HEK293T (cell line): ENCODE data around the gene SERGEF.

ENCODE experiments used
- CTCF ChIA-PET: fragments of 350-600 bp; formaldehyde crosslinking; extraction: SDS; loops from one replicate; lab custom pipeline; 2021; ENCODE audit warnings: antibody characterized with exemption, inconsistent platforms; lab: Yijun Ruan, JAX
- POLR2A ChIA-PET: fragments of 350-600 bp; formaldehyde crosslinking; extraction: SDS; loops from one replicate; lab custom pipeline; 2020; ENCODE audit warnings: antibody characterized with exemption, inconsistent platforms; lab: Yijun Ruan, JAX
- DNase-seq: peaks from one replicate; pipeline ENCODE4 v3.0.0; 2012; ENCODE audit warnings: mixed read lengths; ENCODE audit errors: extremely low spot score
- ARNT ChIP-seq: fragments of 450-650 bp; IDR thresholded peaks from 2 replicates; pipeline ENCODE4 v1.6.1; 2017; ENCODE audit warnings: mild to moderate bottlenecking
- BHLHE40 ChIP-seq: fragments of 450-650 bp; IDR thresholded peaks from 2 replicates; pipeline ENCODE4 v1.6.1; 2016; ENCODE audit warnings: mild to moderate bottlenecking, moderate library complexity, borderline replicate concordance
- CTBP1 ChIP-seq: fragments of 450-650 bp; IDR thresholded peaks from 2 replicates; pipeline ENCODE4 v1.6.1; 2016; ENCODE audit warnings: borderline replicate concordance
- ELF4 ChIP-seq: fragments of 450-650 bp; IDR thresholded peaks from 2 replicates; pipeline ENCODE4 v1.6.1; 2017; ENCODE audit warnings: antibody characterized with exemption
- FOXA1 ChIP-seq: fragments of 450-650 bp; IDR thresholded peaks from 2 replicates; pipeline ENCODE4 v1.6.1; 2016; ENCODE audit warnings: mild to moderate bottlenecking
- FOXK2 ChIP-seq: fragments of 450-650 bp; IDR thresholded peaks from 2 replicates; pipeline ENCODE4 v1.6.1; 2016; ENCODE audit warnings: mild to moderate bottlenecking
- FOXM1 ChIP-seq: fragments of 450-650 bp; IDR thresholded peaks from 2 replicates; pipeline ENCODE4 v1.6.1; 2017; ENCODE audit warnings: mild to moderate bottlenecking, borderline replicate concordance
- HDGF ChIP-seq: fragments of 450-650 bp; IDR thresholded peaks from 2 replicates; pipeline ENCODE4 v1.6.1; 2017; ENCODE audit warnings: antibody characterized with exemption, borderline replicate concordance
- L3MBTL2 ChIP-seq: fragments of 450-650 bp; conservative IDR thresholded peaks from 2 replicates; pipeline ENCODE4 v1.6.1; 2016; ENCODE audit warnings: mild to moderate bottlenecking
- LEF1 ChIP-seq: fragments of 450-650 bp; IDR thresholded peaks from 2 replicates; pipeline ENCODE4 v1.6.1; 2017; ENCODE audit warnings: mild to moderate bottlenecking, borderline replicate concordance
- NFRKB ChIP-seq: fragments of 450-650 bp; IDR thresholded peaks from 2 replicates; pipeline ENCODE4 v1.6.1; 2016; ENCODE audit warnings: mild to moderate bottlenecking, moderate library complexity
- SP1 ChIP-seq: fragments of 450-650 bp; IDR thresholded peaks from 2 replicates; pipeline ENCODE4 v1.6.1; 2017
- SUZ12 ChIP-seq: fragments of 450-650 bp; IDR thresholded peaks from 2 replicates; pipeline ENCODE4 v1.6.1; 2016; ENCODE audit warnings: mild to moderate bottlenecking
- TARDBP ChIP-seq: fragments of 450-650 bp; IDR thresholded peaks from 2 replicates; pipeline ENCODE4 v1.6.1; 2016
- ZNF384 ChIP-seq: fragments of 450-650 bp; IDR thresholded peaks from 2 replicates; pipeline ENCODE4 v1.6.1; 2016
- TF ChIP-seq, protein P1 (sequence below): fragments of 450-650 bp; IDR thresholded peaks from 2 replicates; pipeline ENCODE4 v1.6.1; 2016

SERGEF gene

DNA sequence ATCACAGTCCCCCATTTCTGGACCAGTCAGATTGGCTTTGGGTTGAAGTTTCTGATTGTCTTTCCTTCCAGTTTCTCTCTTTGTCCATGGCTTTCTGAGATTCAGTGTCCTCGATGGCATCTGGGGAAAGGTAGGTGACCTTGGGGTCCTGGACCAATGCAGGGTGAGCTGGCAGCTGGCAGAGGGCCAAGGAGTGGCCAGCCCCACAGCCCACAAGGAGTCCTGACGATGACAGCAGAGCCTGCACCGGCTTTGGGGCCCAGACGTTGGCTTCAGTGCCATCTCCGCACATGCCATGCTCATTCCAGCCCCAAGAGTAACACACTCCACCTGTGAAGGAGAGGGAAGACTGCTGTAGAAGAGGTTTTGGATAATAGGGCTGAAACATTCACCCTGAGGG, 224.8 kb downstream of the SERGEF start:
- ChIA-PET POLR2A (no interaction called here), CTCF (no interaction called here)
- no peak for DNase-seq
- TF ChIP-seq ELF4 (no peak), FOXA1 (no peak), SP1 (no peak), SUZ12 (no peak), FOXK2 (no peak), FOXM1 (no peak), LEF1 (no peak), ARNT (no peak), BHLHE40 (no peak), L3MBTL2 (no peak), NFRKB (no peak), CTBP1 (no peak), TARDBP (no peak), HDGF (no peak), ZNF384 (no peak)
- TF ChIP-seq, protein P1, sequence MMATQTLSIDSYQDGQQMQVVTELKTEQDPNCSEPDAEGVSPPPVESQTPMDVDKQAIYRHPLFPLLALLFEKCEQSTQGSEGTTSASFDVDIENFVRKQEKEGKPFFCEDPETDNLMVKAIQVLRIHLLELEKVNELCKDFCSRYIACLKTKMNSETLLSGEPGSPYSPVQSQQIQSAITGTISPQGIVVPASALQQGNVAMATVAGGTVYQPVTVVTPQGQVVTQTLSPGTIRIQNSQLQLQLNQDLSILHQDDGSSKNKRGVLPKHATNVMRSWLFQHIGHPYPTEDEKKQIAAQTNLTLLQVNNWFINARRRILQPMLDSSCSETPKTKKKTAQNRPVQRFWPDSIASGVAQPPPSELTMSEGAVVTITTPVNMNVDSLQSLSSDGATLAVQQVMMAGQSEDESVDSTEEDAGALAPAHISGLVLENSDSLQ, result no peak

DNA sequence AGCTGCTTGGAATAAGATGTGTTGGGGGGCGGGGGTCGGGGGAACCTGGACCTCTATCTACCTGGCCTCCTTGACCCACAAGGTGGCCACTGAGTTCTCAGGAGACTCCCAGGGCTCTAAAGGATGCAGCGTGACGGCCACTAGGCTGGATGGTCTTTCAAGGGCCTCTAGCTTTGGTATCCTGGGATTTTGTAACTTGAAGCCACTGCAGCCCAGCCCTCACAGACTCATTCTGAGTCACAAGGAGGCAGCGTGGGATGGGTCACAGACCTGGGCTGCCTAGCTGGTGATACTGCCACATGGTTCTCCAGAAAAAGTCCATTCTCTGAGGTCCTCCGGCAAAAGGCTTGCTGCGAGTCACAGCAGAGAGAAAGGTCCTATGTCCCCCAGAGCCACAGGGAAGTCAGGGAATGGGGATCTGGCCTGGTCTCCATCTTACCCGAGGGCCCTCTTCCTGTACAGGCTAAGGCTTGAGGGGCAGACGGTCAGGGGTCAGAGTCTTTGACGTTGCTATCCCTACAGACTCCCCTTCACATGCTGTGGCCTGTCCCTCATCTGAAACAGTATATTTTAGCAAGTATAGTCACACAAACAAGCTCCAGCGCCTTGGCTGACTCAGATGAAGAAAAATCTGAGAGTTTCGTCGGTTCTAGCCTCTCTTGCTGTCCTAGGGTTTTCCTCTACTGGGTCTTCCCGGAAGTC, 225.9 kb downstream of the SERGEF start:
- TF ChIP-seq BHLHE40 (no peak), FOXK2 (no peak), HDGF (no peak)
- CTCF ChIA-PET, result interaction anchor here (1.1 kb wide), 1 partner anchor 56 kb away, joined by 3 read pairs; no protein-coding TSS in a partner anchor
- DNase-seq, result no peak
- POLR2A ChIA-PET, result no interaction called here

DNA sequence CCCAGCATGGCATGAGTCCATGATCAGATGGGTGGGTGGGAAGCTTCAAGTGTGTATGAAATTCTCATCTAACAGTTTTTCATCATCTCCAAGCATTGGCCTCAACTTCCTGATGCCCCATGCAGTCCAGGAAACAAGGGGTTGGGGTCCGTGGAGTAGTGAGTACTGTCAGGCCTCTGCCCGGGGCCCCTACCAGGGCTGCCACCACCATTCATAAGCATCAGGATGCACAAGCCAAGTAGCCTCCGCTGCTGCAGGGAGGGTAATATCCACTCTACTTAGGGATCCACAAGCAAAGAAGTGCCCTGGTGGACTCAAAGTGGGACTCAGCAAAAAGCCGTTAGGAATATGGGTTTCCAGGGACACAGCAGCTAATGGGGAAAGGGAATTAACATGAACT, 229.0 kb downstream of the SERGEF start:
- POLR2A ChIA-PET, result no interaction called here
- no peak for TF ChIP-seq FOXA1
- no peak for TF ChIP-seq NFRKB
- TF ChIP-seq LEF1, result no peak
- no peak for TF ChIP-seq L3MBTL2
- TF ChIP-seq, protein P1, result no peak
- no peak for TF ChIP-seq ARNT
- no peak for DNase-seq
- CTCF ChIA-PET, result no interaction called here

DNA sequence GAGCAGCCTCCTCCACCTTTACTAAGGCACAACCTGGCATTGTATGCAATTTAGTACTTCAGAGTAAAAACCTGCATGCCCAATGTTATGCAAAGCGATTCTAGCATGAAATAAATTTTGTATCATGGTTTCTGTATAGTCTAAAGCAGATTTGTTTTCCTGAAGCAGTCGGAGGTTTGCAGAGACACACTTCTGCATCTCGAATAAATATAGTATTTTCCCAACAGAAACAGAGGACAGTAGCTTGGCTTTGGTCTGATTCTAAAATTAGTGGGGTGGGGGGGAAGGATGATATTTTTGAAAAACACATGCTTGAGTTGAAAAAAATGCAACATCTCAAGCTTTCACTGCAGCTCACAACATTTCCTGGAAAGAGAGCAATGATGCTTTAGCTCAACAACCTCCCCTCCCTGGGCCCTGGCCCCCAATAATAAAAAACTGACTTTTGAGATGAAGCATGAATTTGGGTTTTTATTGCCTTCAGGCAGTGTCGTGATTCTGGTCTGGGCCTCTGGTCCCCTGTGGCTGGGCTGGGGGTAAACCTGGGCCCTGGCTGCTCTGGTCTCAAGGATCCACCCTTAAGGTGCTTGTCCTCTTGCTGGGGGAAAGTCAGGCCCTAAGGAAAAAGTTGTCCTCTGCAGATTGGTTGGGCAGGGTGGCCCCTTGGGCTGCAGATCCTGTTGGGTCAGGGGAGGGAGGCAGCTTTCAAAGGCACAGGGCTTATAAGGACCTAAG, 230.1 kb downstream of the SERGEF start:
- POLR2A ChIA-PET, result no interaction called here
- CTCF ChIA-PET, result no interaction called here
- no peak for TF ChIP-seq SP1
- TF ChIP-seq L3MBTL2, result no peak
- no peak for TF ChIP-seq FOXM1
- TF ChIP-seq CTBP1, result no peak
- no peak for TF ChIP-seq ELF4
- no peak for TF ChIP-seq NFRKB
- TF ChIP-seq FOXK2, result no peak
- no peak for TF ChIP-seq TARDBP
- no peak for TF ChIP-seq FOXA1
- no peak for DNase-seq

DNA sequence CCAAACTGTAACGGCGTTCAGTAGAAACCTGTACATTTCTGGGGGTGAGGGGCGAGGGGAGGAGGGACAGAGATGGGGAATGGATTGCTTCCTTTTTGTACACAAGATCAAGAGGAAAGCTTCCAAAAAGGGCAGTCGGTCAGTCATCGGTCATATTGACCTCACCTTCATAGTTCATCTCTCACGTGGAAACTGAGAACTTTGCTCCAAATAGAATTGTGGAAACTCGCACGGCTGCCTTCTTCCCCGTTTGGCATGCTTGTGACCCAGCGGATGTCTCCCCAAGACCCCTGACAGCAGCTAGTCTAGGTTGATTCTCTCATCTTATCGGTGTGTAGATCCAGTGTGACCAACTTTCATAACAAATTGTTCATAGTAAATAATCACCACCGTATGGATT, 230.7 kb downstream of the SERGEF start:
- ChIA-PET POLR2A (no interaction called here), CTCF (no interaction called here)
- DNase-seq, result no peak
- TF ChIP-seq LEF1, result no peak
- TF ChIP-seq SUZ12, result no peak
- TF ChIP-seq TARDBP, result no peak
- no peak for TF ChIP-seq BHLHE40
- no peak for TF ChIP-seq CTBP1

DNA sequence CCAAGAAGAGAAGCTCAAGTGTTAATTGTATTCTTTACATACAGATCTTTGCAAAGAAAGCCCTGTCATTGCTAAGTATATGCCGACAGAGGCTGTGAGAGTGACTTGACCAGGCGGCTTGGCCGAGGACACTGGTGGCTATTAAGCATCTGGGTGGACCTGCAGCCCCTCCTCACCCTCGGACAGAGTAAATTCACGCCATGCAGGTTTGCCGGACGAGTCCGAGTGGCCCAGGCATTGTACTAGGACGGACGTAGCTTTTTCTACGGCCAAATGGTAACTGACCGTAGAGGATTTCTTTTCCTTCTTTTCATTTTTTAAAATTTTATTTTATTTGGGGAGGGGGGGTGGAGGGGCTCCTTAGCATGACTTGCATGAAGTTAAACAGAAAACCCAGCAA, 231.2 kb downstream of the SERGEF start:
- CTCF ChIA-PET, result no interaction called here
- DNase-seq, result no peak
- POLR2A ChIA-PET, result no interaction called here
- TF ChIP-seq FOXM1, result no peak
- TF ChIP-seq TARDBP, result no peak
- no peak for TF ChIP-seq HDGF
- no peak for TF ChIP-seq ARNT
- TF ChIP-seq FOXA1, result no peak
- no peak for TF ChIP-seq LEF1
- TF ChIP-seq, protein P1, result no peak
- no peak for TF ChIP-seq CTBP1
- TF ChIP-seq SUZ12, result no peak
- TF ChIP-seq NFRKB, result no peak
- no peak for TF ChIP-seq ZNF384
- no peak for TF ChIP-seq BHLHE40
- TF ChIP-seq L3MBTL2, result no peak
- TF ChIP-seq FOXK2, result no peak
- TF ChIP-seq ELF4, result no peak
- TF ChIP-seq SP1, result no peak

DNA sequence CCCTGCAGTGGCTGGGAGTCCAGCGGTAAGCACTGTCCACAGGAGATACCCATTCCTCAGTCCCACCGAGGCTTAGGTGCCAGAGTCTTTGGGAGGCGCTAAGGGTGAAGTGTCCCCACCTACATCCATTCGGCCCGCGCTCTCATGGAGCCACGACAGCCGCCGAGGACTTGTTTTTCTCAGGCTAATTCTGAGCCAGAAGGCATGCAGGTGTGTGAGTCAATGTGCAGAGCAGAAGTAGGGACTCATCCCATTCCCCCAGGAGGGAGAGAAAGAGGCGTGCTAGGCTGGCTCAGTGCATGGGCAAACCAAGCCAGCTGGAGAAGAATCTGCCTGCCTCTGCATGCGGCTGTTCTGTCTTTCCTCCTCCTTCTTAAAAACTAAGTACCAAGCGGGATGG, 231.6 kb downstream of the SERGEF start:
- DNase-seq, result no peak
- ChIA-PET CTCF (no interaction called here), POLR2A (no interaction called here)
- no peak for TF ChIP-seq HDGF
